SIG-M5 treated with dmso at 0.1 percent for 504 hours (cell line): Measurements from ENCODE around the gene ZNF462.

Source experiments
- DNase-seq: peaks from one replicate; lab custom pipeline; 2025; ENCODE audit not compliant: unreplicated experiment; lab: John Stamatoyannopoulos, UW

The ZNF462 gene

GRCh38 chr9:107049046-107049802 lies 186.3 kb downstream of the ZNF462 start:
- no peak for DNase-seq

GRCh38 chr9:107049803-107050184 lies 186.8 kb downstream of the ZNF462 start:
- no peak for DNase-seq

- no peak for DNase-seq
Measured at GRCh38 chr9:107051392-107051791, 188.4 kb downstream of the ZNF462 start.

GRCh38 chr9:107054146-107054545 lies 191.2 kb downstream of the ZNF462 start:
- DNase-seq: no peak

- DNase-seq: no peak
Measured at GRCh38 chr9:107059220-107059619, 196.3 kb downstream of the ZNF462 start.

GRCh38 chr9:107060062-107060461 lies 197.1 kb downstream of the ZNF462 start:
- no peak for DNase-seq
